Gastroesophageal sphincter (tissue), 4 donors: ENCODE data around the gene SMIM35. TPM values are rescaled to one million over a fixed set of nuclear protein-coding genes. Genes with fewer than 3 reads are reported as not detected.

Source experiments
- ATAC-seq: fragments of 150-250 bp; one replicate; pipeline ENCODE4 v1.9.1; 2016; ENCODE audit warnings: mild to moderate bottlenecking, moderate library complexity
- H3K27ac ChIP-seq, 4 donors: fragments of 200-600 bp; sonication (generic) in 3 of 4; 1 replicate in 3 of 4; 2 replicates in 1 of 4; pipeline ENCODE4 v1.5.1; 2016 to 2019
- H3K27me3 ChIP-seq: fragments of 200-600 bp; sonication (generic); one replicate; pipeline ENCODE4 v1.5.1; 2019
- H3K36me3 ChIP-seq, 2 donors: fragments of 200-600 bp; sonication (generic); one replicate each; pipeline ENCODE4 v1.5.1; 2019; ENCODE audit warnings: control low read depth in 1 of 2
- H3K4me1 ChIP-seq, 3 donors: fragments of 200-600 bp; sonication (generic); 1 replicate in 2 of 3; 2 replicates in 1 of 3; pipeline ENCODE4 v1.5.1; 2016 to 2019; ENCODE audit warnings: control low read depth in 2 of 3
- H3K4me3 ChIP-seq, 2 donors: fragments of 200-600 bp; sonication (generic); one replicate each; pipeline ENCODE4 v1.5.1; 2019; ENCODE audit warnings: mild to moderate bottlenecking in 1 of 2, moderate library complexity in 1 of 2
- H3K9me3 ChIP-seq, 3 donors: fragments of 200-600 bp; sonication (generic); one replicate each; pipeline ENCODE4 v1.5.1; 2017 to 2019; ENCODE audit warnings: control low read depth in 2 of 3
- CTCF ChIP-seq, 4 experiments: fragments of 200-600 bp in 2 of 4; fragments of 450-650 bp in 2 of 4; sonication (generic) in 1 of 4; IDR thresholded peaks; one replicate each; pipeline ENCODE4 v1.5.1; 2017 to 2019; ENCODE audit warnings: antibody characterized with exemption in 4 of 4, mild to moderate bottlenecking in 2 of 4, moderate library complexity in 2 of 4
- EP300 ChIP-seq: sonication (generic); formaldehyde crosslinking; IDR thresholded peaks from one replicate; pipeline ENCODE4 v1.6.1; 2017; ENCODE audit warnings: antibody characterized with exemption, mild to moderate bottlenecking
- POLR2A ChIP-seq, 2 donors: fragments of 450-650 bp; IDR thresholded peaks; one replicate each; pipeline ENCODE4 v1.6.1; 2017; ENCODE audit warnings: antibody characterized with exemption in 2 of 2, mild to moderate bottlenecking in 2 of 2, moderate library complexity in 1 of 2
- POLR2AphosphoS5 ChIP-seq: sonication (generic); formaldehyde crosslinking; IDR thresholded peaks from one replicate; pipeline ENCODE4 v1.6.1; 2017; ENCODE audit warnings: antibody characterized with exemption
- WGBS, 2 donors: methylation state at CpG; one replicate each; pipeline ENCODE4 v1.1.5; 2018; ENCODE audit warnings: low coverage in 1 of 2; 5-methylcytosine and 5-hydroxymethylcytosine counted together
- total RNA-seq, 4 donors: library from RNA; depleted of rRNA; stranded (reverse); fragments of >200 nt; gene quantifications; one replicate each; pipeline ENCODE4 v1.1.0, GENCODE V29; 2016

SMIM35 gene
- total RNA-seq, 4 donors from 2014 or later, result 0.13 TPM; not detected in 3

GRCh38 chr11:117989351-117990102 lies 97.2 kb downstream of the SMIM35 start:
- peaks cover 0 to 9% of the 10 kb centered on the region in 2 donors for H3K36me3 ChIP-seq
- peak; percentile 37 for TF ChIP-seq POLR2AphosphoS5
- peak in 1 of 2 donors; percentile 14 for TF ChIP-seq POLR2A (IDR thresholded peaks at IDR 0.05)
- TF ChIP-seq EP300, result no peak
- no peak for TF ChIP-seq CTCF (IDR thresholded peaks at IDR 0.05)
- H3K27ac ChIP-seq, result peak overlapping the region in 3 of 4 donors; percentile 33 to 78 (median 54)
- peak overlapping the region in 1 of 2 donors; percentile 60 for H3K4me3 ChIP-seq
- H3K9me3 ChIP-seq, result no peaks in the 10 kb centered on the region
- ATAC-seq, result no peak
- H3K4me1 ChIP-seq, result peaks cover 0 to 37% (median 3%) of the 10 kb centered on the region in 3 donors
- peaks cover 11% of the 10 kb centered on the region for H3K27me3 ChIP-seq
- WGBS, 2 donors, result 91 to 100% methylated on average over 1 to 11 of the region's 13 CpGs

- H3K36me3 ChIP-seq, result no peaks in the 10 kb centered on the region
- no peak for TF ChIP-seq POLR2A (IDR thresholded peaks at IDR 0.05)
- TF ChIP-seq POLR2AphosphoS5, result no peak
- no peak for TF ChIP-seq CTCF (IDR thresholded peaks at IDR 0.05)
- TF ChIP-seq EP300, result no peak
- H3K4me1 ChIP-seq, result peaks cover 0 to 37% (median 3%) of the 10 kb centered on the region in 3 donors
- peak overlapping the region; percentile 31 to 60 for H3K4me3 ChIP-seq
- no peak for ATAC-seq
- H3K27ac ChIP-seq, result peak overlapping the region in 3 of 4 donors; percentile 63 to 78 (median 68)
- peaks cover 11% of the 10 kb centered on the region for H3K27me3 ChIP-seq
- WGBS, 2 donors, result 47 to 66% methylated on average over 3 to 14 of the region's 15 CpGs
- no peaks in the 10 kb centered on the region for H3K9me3 ChIP-seq
Observed at GRCh38 chr11:117986981-117987574, 99.7 kb downstream of the SMIM35 start.

GRCh38 chr11:117985953-117986887 lies 100.5 kb downstream of the SMIM35 start, which contains the start of gene IL10RA:
IL10RA (plus strand) TSS chr11:117986394; CDS start chr11:117986468, 74 bp downstream.
- H3K36me3 ChIP-seq, result no peaks in the 10 kb centered on the region
- 39 to 41% methylated on average over 4 of the region's 71 CpGs for WGBS, 2 donors
- H3K4me3 ChIP-seq, result peak within 1 kb of the TSS; percentile 31 to 60
- peaks cover 0 to 37% (median 3%) of the 10 kb centered on the region in 3 donors for H3K4me1 ChIP-seq
- H3K27ac ChIP-seq, result peak within 1 kb of the TSS in 3 of 4 donors; percentile 68 to 78 (median 76)
- ATAC-seq, result peak; percentile 98
- peaks cover 11% of the 10 kb centered on the region for H3K27me3 ChIP-seq
- no peaks in the 10 kb centered on the region for H3K9me3 ChIP-seq
- TF ChIP-seq POLR2AphosphoS5 (peak; percentile 57), EP300 (no peak), CTCF (IDR thresholded peaks at IDR 0.05) (peak in 2 of 4 experiments; percentile 9 to 22), POLR2A (IDR thresholded peaks at IDR 0.05) (peak; percentile 70 to 82)

- Histone ChIP-seq H3K4me3 (no peak overlapping the region), H3K27me3 (peaks cover 11% of the 10 kb centered on the region), H3K4me1 (peaks cover 0 to 37% (median 3%) of the 10 kb centered on the region in 3 donors), H3K36me3 (no peaks in the 10 kb centered on the region), H3K27ac (no peak overlapping the region), H3K9me3 (no peaks in the 10 kb centered on the region)
- TF ChIP-seq CTCF (IDR thresholded peaks at IDR 0.05) (no peak), EP300 (no peak), POLR2AphosphoS5 (no peak), POLR2A (IDR thresholded peaks at IDR 0.05) (no peak)
- ATAC-seq, result no peak
- WGBS, 2 donors, result 53 to 82% methylated on average over 3 of the region's 4 CpGs
Observed at GRCh38 chr11:117984476-117984875, 102.3 kb downstream of the SMIM35 start.
